HG02588 (cell line): ENCODE data around the gene CTSV.
"Not testable (repeated sequence)": the region's sequence is repeated elsewhere in the genome, so short reads cannot be mapped to it uniquely, and the experiment has no call there.

Source experiments
- ATAC-seq: cut with Tn5 transposase; IDR thresholded peaks from one replicate; pipeline ENCODE4 v1.9.1; 2021; ENCODE audit warnings: mild to moderate bottlenecking, moderate library complexity; ENCODE audit not compliant: unreplicated experiment

CTSV gene

GRCh38 chr9:97045300-97045699 is 6.4 kb upstream of the CTSV start:
- ATAC-seq: no peak

- no peak for ATAC-seq
Observed at GRCh38 chr9:97041898-97042297, 3.0 kb upstream of the CTSV start.

- ATAC-seq: no peak
Observed at GRCh38 chr9:97039514-97039860, 545 bp upstream of the CTSV start.

GRCh38 chr9:97023505-97023904 is 15.4 kb downstream of the CTSV start:
- ATAC-seq: not testable (repeated sequence)

GRCh38 chr9:97013151-97014132 is 25.5 kb downstream of the CTSV start:
- peak; percentile 86 for ATAC-seq

GRCh38 chr9:97012617-97013016 is 26.3 kb downstream of the CTSV start:
- peak; percentile 68 for ATAC-seq

- ATAC-seq: not testable (repeated sequence)
Observed at GRCh38 chr9:97002195-97002594, 36.7 kb downstream of the CTSV start.

- not testable (repeated sequence) for ATAC-seq
Observed at GRCh38 chr9:97001338-97001737, 37.6 kb downstream of the CTSV start.

GRCh38 chr9:97000139-97000787 is 38.7 kb downstream of the CTSV start:
- ATAC-seq: not testable (repeated sequence)

GRCh38 chr9:96999733-97000132 is 39.2 kb downstream of the CTSV start:
- ATAC-seq: not testable (repeated sequence)

GRCh38 chr9:96997009-96997701 is 41.8 kb downstream of the CTSV start:
- ATAC-seq: not testable (repeated sequence)

GRCh38 chr9:96994531-96995016 is 44.4 kb downstream of the CTSV start:
- ATAC-seq: not testable (repeated sequence)

GRCh38 chr9:96992303-96992702 is 46.6 kb downstream of the CTSV start:
- not testable (repeated sequence) for ATAC-seq

- ATAC-seq: not testable (repeated sequence)
Observed at GRCh38 chr9:96989747-96990318, 49.1 kb downstream of the CTSV start.

- ATAC-seq: not testable (repeated sequence)
Observed at GRCh38 chr9:96984887-96985286, 54.1 kb downstream of the CTSV start.

GRCh38 chr9:96984139-96984538 is 54.8 kb downstream of the CTSV start:
- not testable (repeated sequence) for ATAC-seq

- not testable (repeated sequence) for ATAC-seq
Observed at GRCh38 chr9:96983496-96984122, 55.3 kb downstream of the CTSV start.
